Thyroid gland (tissue), 4 donors: ENCODE measurements around the gene FOXRED1.

ENCODE experiments used
- CTCF ChIP-seq, 6 experiments: fragments of 200-600 bp in 3 of 6; fragments of 450-650 bp in 3 of 6; sonication (generic) in 3 of 6; IDR thresholded peaks; one replicate each; pipeline ENCODE4 v1.5.1; 2016 to 2019; ENCODE audit warnings: antibody characterized with exemption in 6 of 6, mild to moderate bottlenecking in 2 of 6, inconsistent platforms in 1 of 6, moderate library complexity in 1 of 6
- POLR2A ChIP-seq, 2 donors: fragments of 450-650 bp; IDR thresholded peaks; one replicate each; pipeline ENCODE4 v1.6.1; 2017; ENCODE audit warnings: antibody characterized with exemption in 2 of 2, mild to moderate bottlenecking in 2 of 2, moderate library complexity in 1 of 2

- TF ChIP-seq CTCF (IDR thresholded peaks at IDR 0.05) = no peak
- no peak for TF ChIP-seq POLR2A (IDR thresholded peaks at IDR 0.05)
Observed at GRCh38 chr11:126318574-126319373, 49.8 kb downstream of the FOXRED1 start.
